Spleen (tissue), 11 donors: ENCODE data around the gene MGMT. TPM values are rescaled to one million over a fixed set of nuclear protein-coding genes. Genes with fewer than 3 reads are reported as not detected.

Experiments used
- DNase-seq: peaks from one replicate; pipeline ENCODE4 v3.0.0-alpha.2; 2020
- H3K27ac ChIP-seq, 8 donors: fragments of 200-600 bp; sonication (generic) in 7 of 8; 1 replicate in 4 of 8; 2 replicates in 4 of 8; pipeline versions ENCODE4 v1.5.0 to v1.8.0; 2016 to 2021; ENCODE audit warnings: inconsistent platforms in 4 of 8, mild to moderate bottlenecking in 4 of 8, moderate library complexity in 1 of 8
- H3K27me3 ChIP-seq, 7 donors: fragments of 200-600 bp; sonication (generic) in 6 of 7; replicated peaks in 1 of 7; 1 replicate in 4 of 7; 2 replicates in 3 of 7; pipeline versions ENCODE4 v1.5.0 to v1.8.0; 2016 to 2021; ENCODE audit warnings: inconsistent platforms in 3 of 7, mild to moderate bottlenecking in 1 of 7
- H3K36me3 ChIP-seq, 6 donors: fragments of 200-600 bp; sonication (generic) in 5 of 6; 1 replicate in 4 of 6; 2 replicates in 2 of 6; pipeline versions ENCODE4 v1.5.0 to v1.8.0; 2016 to 2021; ENCODE audit warnings: inconsistent platforms in 2 of 6
- H3K4me1 ChIP-seq, 6 donors: fragments of 200-600 bp; sonication (generic) in 5 of 6; 1 replicate in 3 of 6; 2 replicates in 3 of 6; pipeline versions ENCODE4 v1.5.0 to v1.8.0; 2016 to 2021; ENCODE audit warnings: inconsistent platforms in 3 of 6
- H3K4me3 ChIP-seq, 8 donors: fragments of 200-600 bp; sonication (generic) in 7 of 8; 1 replicate in 4 of 8; 2 replicates in 4 of 8; pipeline versions ENCODE4 v1.5.0 to v1.8.0; 2016 to 2021; ENCODE audit warnings: inconsistent platforms in 4 of 8, mild to moderate bottlenecking in 4 of 8, moderate library complexity in 2 of 8
- H3K9me3 ChIP-seq, 8 donors: fragments of 200-600 bp; sonication (generic) in 7 of 8; 1 replicate in 4 of 8; 2 replicates in 4 of 8; pipeline versions ENCODE4 v1.5.0 to v1.8.0; 2016 to 2021; ENCODE audit warnings: inconsistent platforms in 4 of 8
- CTCF ChIP-seq, 11 experiments: fragments of 200-600 bp in 7 of 11; fragments of 450-650 bp in 4 of 11; sonication (generic) in 4 of 11; IDR thresholded peaks in 8 of 11; conservative IDR thresholded peaks in 3 of 11; 1 replicate in 7 of 11; 2 replicates in 4 of 11; pipeline versions ENCODE4 v1.4.0 to v1.8.0; 2016 to 2021; ENCODE audit warnings: antibody characterized with exemption in 11 of 11, inconsistent platforms in 4 of 11, mild to moderate bottlenecking in 1 of 11
- POLR2A ChIP-seq, 3 donors: fragments of 450-650 bp; IDR thresholded peaks; one replicate each; pipeline ENCODE4 v1.5.1; 2017; ENCODE audit warnings: antibody characterized with exemption in 3 of 3, mild to moderate bottlenecking in 1 of 3
- POLR2AphosphoS5 ChIP-seq, 3 donors: sonication (generic); formaldehyde crosslinking; IDR thresholded peaks; one replicate each; pipeline ENCODE4 v1.5.1; 2017; ENCODE audit warnings: antibody characterized with exemption in 3 of 3
- WGBS, 5 donors: extraction: QIAGEN DNeasy Blood & Tissue Kit in 3 of 5; methylation state at CpG; one replicate each; pipeline versions ENCODE4 v1.1.5 to v1.1.7; 2013 to 2018; 5-methylcytosine and 5-hydroxymethylcytosine counted together
- intact Hi-C: fragments of 100-400 bp; cut with DNase I; formaldehyde crosslinking; loops from one replicate; pipeline ENCODE4 v1.15.0; 2023; ENCODE audit warnings: low total_unique reads
- polyA plus RNA-seq, 3 donors: library from polyadenylated mRNA; stranded (reverse); fragments of 200-250 nt; gene quantifications; one replicate each; pipeline ENCODE4 v1.2.1, GENCODE V29; 2013
- total RNA-seq, 7 donors: library from RNA; depleted of rRNA in 3 of 7; stranded (reverse); fragments of >200 nt in 3 of 7; fragmentation: NEBNext Ultra II Directional in 4 of 7; extraction: Animal tissue kit (Norgen Biotek cat#: 25700) in 4 of 7; gene quantifications; one replicate each; pipeline versions ENCODE4 v1.1.0 to v1.2.1, GENCODE V29; 2016 to 2021
- donor health status: healthy with polysubstance abuse.
- donor health status: DM: no; HTN: no; CAD: no; lungs with moderate emphysema.
- donor health status: DM: no; HTN: no; CAD: no.
- donor health status: Bipolar disorder and iron deficiency.
- donor health status: healthy.
- donor health status: DM: no; HTN: no; CAD: no.
- donor health status: DM: yes; HTN: yes; CAD: no.

Gene MGMT
- total and polyA plus RNA-seq, 10 donors = 14.3 to 33.4 (median 21.7) TPM

- H3K9me3 ChIP-seq = no peaks in the 10 kb centered on the region
- peaks cover 0 to 6% (median 0%) of the 10 kb centered on the region in 7 donors for H3K27me3 ChIP-seq
- intact Hi-C loops = no loop called here
- no peaks in the 10 kb centered on the region for H3K4me1 ChIP-seq
- 89 to 95% (median 92%) methylated on average over 13 of the region's 13 CpGs for WGBS, 5 donors
- H3K27ac ChIP-seq = no peak overlapping the region
- TF ChIP-seq CTCF (IDR thresholded peaks at IDR 0.05 in 8 of 11, conservative IDR thresholded peaks at IDR 0.05 in 3 of 11) (no peak), POLR2A (IDR thresholded peaks at IDR 0.05) (no peak), POLR2AphosphoS5 (IDR thresholded peaks at IDR 0.05) (no peak)
- DNase-seq = no peak
- no peaks in the 10 kb centered on the region for H3K36me3 ChIP-seq
- no peak overlapping the region for H3K4me3 ChIP-seq
These were observed 21.4 kb upstream of the MGMT start for GRCh38 chr10:129445436-129446182.

GRCh38 chr10:129446183-129446581 is 20.9 kb upstream of the MGMT start:
- no peak for DNase-seq
- Histone ChIP-seq H3K4me3 (no peak overlapping the region), H3K4me1 (no peaks in the 10 kb centered on the region), H3K27me3 (peaks cover 0 to 6% (median 0%) of the 10 kb centered on the region in 7 donors), H3K9me3 (no peaks in the 10 kb centered on the region), H3K36me3 (no peaks in the 10 kb centered on the region), H3K27ac (no peak overlapping the region)
- 88 to 92% (median 91%) methylated on average over 4 of the region's 4 CpGs for WGBS, 5 donors
- no peak for TF ChIP-seq POLR2AphosphoS5 (IDR thresholded peaks at IDR 0.05)
- no peak for TF ChIP-seq CTCF (IDR thresholded peaks at IDR 0.05 in 8 of 11, conservative IDR thresholded peaks at IDR 0.05 in 3 of 11)
- no peak for TF ChIP-seq POLR2A (IDR thresholded peaks at IDR 0.05)
- intact Hi-C loops = no loop called here

- 85 to 94% (median 92%) methylated on average over 6 of the region's 6 CpGs for WGBS, 5 donors
- no peak overlapping the region for H3K4me3 ChIP-seq
- no peaks in the 10 kb centered on the region for H3K36me3 ChIP-seq
- H3K27me3 ChIP-seq = no peaks in the 10 kb centered on the region
- H3K27ac ChIP-seq = no peak overlapping the region
- peaks cover 0 to 3% (median 0%) of the 10 kb centered on the region in 8 donors for H3K9me3 ChIP-seq
- H3K4me1 ChIP-seq = no peaks in the 10 kb centered on the region
- intact Hi-C loops = no loop called here
- TF ChIP-seq CTCF (IDR thresholded peaks at IDR 0.05 in 8 of 11, conservative IDR thresholded peaks at IDR 0.05 in 3 of 11) (no peak), POLR2A (IDR thresholded peaks at IDR 0.05) (no peak), POLR2AphosphoS5 (IDR thresholded peaks at IDR 0.05) (no peak)
- DNase-seq = no peak
These were observed 19.6 kb upstream of the MGMT start for GRCh38 chr10:129447486-129447885.

GRCh38 chr10:129448086-129448485 is 19.0 kb upstream of the MGMT start:
- no peak overlapping the region for H3K27ac ChIP-seq
- WGBS, 5 donors = 76 to 86% (median 85%) methylated on average over 5 of the region's 5 CpGs
- H3K4me3 ChIP-seq = no peak overlapping the region
- H3K9me3 ChIP-seq = peaks cover 0 to 9% (median 0%) of the 10 kb centered on the region in 8 donors
- no peaks in the 10 kb centered on the region for H3K27me3 ChIP-seq
- intact Hi-C loops = no loop called here
- no peaks in the 10 kb centered on the region for H3K36me3 ChIP-seq
- TF ChIP-seq CTCF (IDR thresholded peaks at IDR 0.05 in 8 of 11, conservative IDR thresholded peaks at IDR 0.05 in 3 of 11) (no peak), POLR2A (IDR thresholded peaks at IDR 0.05) (no peak), POLR2AphosphoS5 (IDR thresholded peaks at IDR 0.05) (no peak)
- no peaks in the 10 kb centered on the region for H3K4me1 ChIP-seq
- no peak for DNase-seq
